NCI-H748 (cell line): ENCODE results near the gene ECE1.
A peak's percentile ranks its signal among the peaks of the same experiment; 100 is the strongest.

Experiments used
- DNase-seq: peaks from one replicate; lab custom pipeline; 2025; ENCODE audit not compliant: unreplicated experiment; lab: John Stamatoyannopoulos, UW

ECE1 gene

GRCh38 chr1:21269461-21270085 is 20.7 kb downstream of the ECE1 start:
- no peak for DNase-seq

GRCh38 chr1:21268281-21269239 is 21.7 kb downstream of the ECE1 start:
- DNase-seq, result peak; percentile 28

GRCh38 chr1:21267191-21268077 is 22.8 kb downstream of the ECE1 start:
- DNase-seq, result no peak

- DNase-seq, result no peak
Observed at GRCh38 chr1:21266119-21266774, 24.0 kb downstream of the ECE1 start.

GRCh38 chr1:21265644-21266043 is 24.6 kb downstream of the ECE1 start:
- no peak for DNase-seq

GRCh38 chr1:21264898-21265297 is 25.4 kb downstream of the ECE1 start:
- no peak for DNase-seq

GRCh38 chr1:21263653-21264225 is 26.5 kb downstream of the ECE1 start:
- DNase-seq, result no peak

GRCh38 chr1:21263052-21263429 is 27.2 kb downstream of the ECE1 start:
- no peak for DNase-seq

GRCh38 chr1:21262293-21263051 is 27.8 kb downstream of the ECE1 start:
- peak; percentile 4 for DNase-seq

- no peak for DNase-seq
Observed at GRCh38 chr1:21261551-21262292, 28.5 kb downstream of the ECE1 start.

- no peak for DNase-seq
Observed at GRCh38 chr1:21260405-21261125, 29.7 kb downstream of the ECE1 start.

- no peak for DNase-seq
Observed at GRCh38 chr1:21259316-21260076, 30.8 kb downstream of the ECE1 start.

GRCh38 chr1:21258331-21259134 is 31.7 kb downstream of the ECE1 start:
- no peak for DNase-seq

GRCh38 chr1:21257431-21258135 is 32.7 kb downstream of the ECE1 start:
- DNase-seq, result no peak

GRCh38 chr1:21256776-21257175 is 33.5 kb downstream of the ECE1 start:
- no peak for DNase-seq

- no peak for DNase-seq
Observed at GRCh38 chr1:21255943-21256320, 34.3 kb downstream of the ECE1 start.
